AG04449 (cell line): ENCODE data around the gene CBX3.

Experiments used
- CTCF ChIA-PET: fragments of 350-600 bp; formaldehyde crosslinking; extraction: SDS; loops from one replicate; lab custom pipeline; 2021; ENCODE audit warnings: antibody characterized with exemption; lab: Yijun Ruan, JAX
- POLR2A ChIA-PET: fragments of 400-600, 350-600 bp; formaldehyde crosslinking; extraction: SDS; loops from one replicate; lab custom pipeline; 2020; ENCODE audit warnings: antibody characterized with exemption, inconsistent platforms; lab: Yijun Ruan, JAX
- DNase-seq: peaks from one replicate; pipeline ENCODE4 v3.0.0-alpha.2; 2010; ENCODE audit warnings: low read depth, low spot score
- H3K4me3 ChIP-seq: 2 replicates; pipeline ENCODE4 v1.5.1; 2011; ENCODE audit warnings: low read depth, mild to moderate bottlenecking, control low read depth, low read length
- CTCF ChIP-seq: IDR thresholded peaks from one replicate; pipeline ENCODE4 v1.5.1; 2011; ENCODE audit warnings: mild to moderate bottlenecking, moderate library complexity, low read length, control low read depth, inconsistent platforms; ENCODE audit not compliant: insufficient read depth; ENCODE audit errors: missing control alignments

CBX3 gene

DNA sequence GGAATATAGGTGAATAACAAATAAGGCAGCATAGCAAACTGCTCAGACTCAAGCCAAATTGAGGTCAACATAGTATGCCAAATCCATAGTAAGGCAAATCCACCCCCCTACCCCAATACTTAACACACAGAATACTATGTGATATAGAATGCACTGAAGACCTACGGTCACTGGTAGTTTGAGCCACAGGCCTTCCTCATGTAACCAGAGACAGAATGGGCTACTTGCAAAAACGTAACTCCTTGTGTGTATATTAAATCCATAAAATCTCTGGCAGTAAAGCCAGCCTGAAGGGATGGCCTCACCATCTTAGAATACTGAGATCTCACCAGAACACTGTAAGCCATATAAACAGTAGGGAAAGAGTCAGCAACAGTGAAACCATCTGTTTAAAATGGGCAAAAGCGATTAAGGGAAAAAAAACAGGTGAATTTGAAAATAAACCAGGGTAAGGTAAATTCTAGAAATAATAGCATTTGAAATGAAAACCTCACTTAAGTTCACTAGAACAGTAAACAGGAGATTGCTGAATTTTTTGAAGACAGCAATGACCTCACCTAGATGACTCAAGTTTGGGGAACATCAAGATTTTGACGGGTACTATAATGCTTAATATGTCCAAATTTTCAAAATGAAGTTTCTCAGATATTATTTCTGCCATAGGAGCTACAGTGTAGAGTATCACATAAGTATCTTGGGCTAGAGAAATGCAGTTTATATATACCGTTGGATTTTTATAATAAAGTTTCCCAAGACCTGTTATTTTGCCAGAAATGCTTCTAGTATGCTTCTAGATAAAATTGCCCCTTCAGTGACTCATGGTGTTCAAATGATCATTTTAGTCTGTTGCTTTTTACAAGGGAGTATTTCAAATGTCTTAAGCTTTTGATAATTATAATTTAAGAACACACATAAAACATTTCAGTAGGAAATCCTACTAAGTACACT lies 14.9 kb upstream of the CBX3 start:
- TF ChIP-seq CTCF = no peak
- no peak for DNase-seq
- ChIA-PET POLR2A (interaction anchor here (3.4 kb wide), 1 partner anchor 12 kb away, joined by 24 read pairs; the partner anchor contains the start of gene HNRNPA2B1), CTCF (interaction anchor here (3.5 to 4.0 kb wide), 3 partner anchors 11 to 96 kb away, joined by 18 to 59 read pairs (median 29); no protein-coding TSS in a partner anchor)
- no peak overlapping the region for H3K4me3 ChIP-seq

DNA sequence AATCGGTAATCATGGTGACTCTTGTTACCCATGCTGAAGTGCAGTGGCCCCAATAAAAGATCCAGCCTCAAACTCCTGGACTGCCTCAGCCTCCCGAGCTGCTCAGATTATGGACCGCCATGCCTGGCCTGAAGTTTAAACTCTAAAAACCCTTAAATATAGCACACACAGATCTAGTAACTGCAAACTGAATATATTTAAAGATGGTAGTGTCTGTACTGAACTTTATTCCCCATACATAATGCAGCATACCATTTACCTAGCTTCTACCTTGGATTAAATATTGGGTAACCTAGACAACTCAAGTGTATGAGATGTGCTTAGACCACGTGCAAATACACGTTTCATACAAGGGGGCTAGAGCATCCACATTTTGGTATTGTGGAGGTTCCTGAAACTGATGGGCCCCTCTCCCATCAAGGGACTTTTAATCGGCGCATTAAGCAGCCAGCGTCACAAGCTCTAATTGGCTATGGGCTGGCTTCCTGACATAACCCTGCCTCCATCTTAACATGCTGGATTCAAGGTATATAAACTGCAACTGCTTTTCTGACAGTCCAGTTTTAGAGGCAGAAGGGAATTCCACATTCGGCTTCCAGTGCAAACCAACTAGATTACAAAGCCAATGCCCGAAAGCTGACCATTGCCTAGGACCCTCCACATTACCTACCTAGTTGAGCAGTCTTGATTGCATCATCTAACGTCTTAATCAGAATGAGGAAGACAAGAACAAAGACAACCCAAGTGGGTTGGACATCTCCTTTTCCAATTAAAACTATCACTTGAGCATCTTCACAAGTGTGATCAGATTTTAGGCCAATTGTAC lies 14.0 kb upstream of the CBX3 start:
- ChIA-PET POLR2A (interaction anchor here (1.5 to 3.4 kb wide), 2 partner anchors 8 to 11 kb away, joined by 3 to 24 read pairs; partner anchors contain the start of gene HNRNPA2B1), CTCF (interaction anchor here (1.2 to 4.0 kb wide), 4 partner anchors 10 to 294 kb away, joined by 3 to 59 read pairs (median 16); no protein-coding TSS in a partner anchor)
- DNase-seq = no peak
- no peak overlapping the region for H3K4me3 ChIP-seq
- no peak for TF ChIP-seq CTCF

GRCh38 chr7:26188206-26188956 lies 13.2 kb upstream of the CBX3 start:
- no peak for DNase-seq
- H3K4me3 ChIP-seq = no peak overlapping the region
- TF ChIP-seq CTCF = no peak
- ChIA-PET POLR2A (interaction anchor here (1.5 to 3.4 kb wide), 2 partner anchors 9 to 10 kb away, joined by 3 to 24 read pairs; partner anchors contain the start of gene HNRNPA2B1), CTCF (interaction anchor here (1.2 to 4.0 kb wide), 5 partner anchors 9 to 294 kb away, joined by 3 to 59 read pairs (median 4); no protein-coding TSS in a partner anchor)

DNA sequence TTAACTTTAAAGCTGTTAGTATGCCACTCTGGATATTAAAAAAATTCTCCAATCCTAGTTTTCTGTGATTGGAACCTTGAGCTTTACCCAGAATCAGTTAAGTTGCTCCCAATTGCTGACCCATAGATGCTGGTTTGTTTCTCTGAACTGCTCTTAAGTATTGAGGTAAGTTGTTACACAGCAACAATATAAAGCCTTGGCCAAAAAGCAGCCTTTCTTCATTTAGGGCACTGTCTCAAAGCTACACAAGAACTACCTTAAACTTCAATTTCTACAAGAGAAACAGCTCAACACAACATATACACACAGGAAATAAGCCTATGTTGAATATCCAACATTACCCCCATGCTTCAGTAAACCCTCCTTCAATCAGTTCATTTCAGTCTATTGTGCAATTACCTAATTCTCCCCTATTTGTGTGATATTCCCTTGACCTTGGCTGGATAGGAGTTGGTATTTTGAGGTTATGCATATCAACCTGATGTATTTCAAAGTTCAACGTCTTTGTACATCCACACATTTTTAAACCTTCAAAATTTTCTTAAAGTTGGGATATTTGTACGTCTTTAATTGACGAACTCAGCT lies 12.5 kb upstream of the CBX3 start:
- ChIA-PET POLR2A (interaction anchor here (1.5 to 3.4 kb wide), 2 partner anchors 9 kb away, joined by 3 to 24 read pairs; partner anchors contain the start of gene HNRNPA2B1), CTCF (interaction anchor here (1.3 to 4.0 kb wide), 4 partner anchors 9 to 295 kb away, joined by 4 to 59 read pairs (median 16); no protein-coding TSS in a partner anchor)
- DNase-seq = no peak
- no peak overlapping the region for H3K4me3 ChIP-seq
- no peak for TF ChIP-seq CTCF

GRCh38 chr7:26189697-26190096 lies 11.8 kb upstream of the CBX3 start:
- no peak overlapping the region for H3K4me3 ChIP-seq
- no peak for DNase-seq
- no peak for TF ChIP-seq CTCF
- ChIA-PET CTCF (interaction anchor here (1.7 to 4.0 kb wide), 3 partner anchors 8 to 99 kb away, joined by 4 to 59 read pairs (median 29); no protein-coding TSS in a partner anchor), POLR2A (interaction anchor here (3.4 kb wide), 1 partner anchor 9 kb away, joined by 24 read pairs; the partner anchor contains the start of gene HNRNPA2B1)
